Left ventricle myocardium inferior (tissue), 1 donor: ENCODE measurements around the gene DOCK10. TPM values are rescaled to one million over a fixed set of nuclear protein-coding genes. Genes with fewer than 3 reads are reported as not detected.

Experiments used
- DNase-seq: peaks from one replicate; pipeline ENCODE4 v3.0.0-alpha.2; 2020
- H3K27ac ChIP-seq: fragments of 200-600 bp; replicated peaks from 2 replicates; pipeline ENCODE4 v1.8.0; 2021
- H3K27me3 ChIP-seq: fragments of 200-600 bp; 2 replicates; pipeline ENCODE4 v1.8.0; 2021; ENCODE audit warnings: low read depth
- H3K36me3 ChIP-seq: fragments of 200-600 bp; 2 replicates; pipeline ENCODE4 v1.8.0; 2021
- H3K4me1 ChIP-seq: fragments of 200-600 bp; 2 replicates; pipeline ENCODE4 v1.8.0; 2021
- H3K4me3 ChIP-seq: fragments of 200-600 bp; 2 replicates; pipeline ENCODE4 v1.8.0; 2021; ENCODE audit warnings: mild to moderate bottlenecking, moderate library complexity
- H3K9me3 ChIP-seq: fragments of 200-600 bp; replicated peaks from 2 replicates; pipeline ENCODE4 v1.8.0; 2021
- intact Hi-C: fragments of 100-400 bp; cut with micrococcal nuclease; formaldehyde crosslinking; loops from one replicate; pipeline ENCODE4 v1.11.0; 2022
- total RNA-seq: library from RNA; stranded (reverse); fragmentation: NEBNext Ultra II Directional; extraction: Animal tissue kit (Norgen Biotek cat#: 25700); gene quantifications from one replicate; pipeline ENCODE4 v1.2.1, GENCODE V29; 2021
- TF ChIP-seq, protein P1 (sequence below): fragments of 200-600 bp; IDR thresholded peaks from 2 replicates; pipeline ENCODE4 v1.8.0; 2021; ENCODE audit warnings: antibody characterized with exemption, mild to moderate bottlenecking, borderline replicate concordance
- donor health status: DM: no; HTN: yes; CAD: no; lungs with severe emphysema.

Gene DOCK10
- total RNA-seq, 1 donor from 2014 or later = 1.6 TPM

DNA sequence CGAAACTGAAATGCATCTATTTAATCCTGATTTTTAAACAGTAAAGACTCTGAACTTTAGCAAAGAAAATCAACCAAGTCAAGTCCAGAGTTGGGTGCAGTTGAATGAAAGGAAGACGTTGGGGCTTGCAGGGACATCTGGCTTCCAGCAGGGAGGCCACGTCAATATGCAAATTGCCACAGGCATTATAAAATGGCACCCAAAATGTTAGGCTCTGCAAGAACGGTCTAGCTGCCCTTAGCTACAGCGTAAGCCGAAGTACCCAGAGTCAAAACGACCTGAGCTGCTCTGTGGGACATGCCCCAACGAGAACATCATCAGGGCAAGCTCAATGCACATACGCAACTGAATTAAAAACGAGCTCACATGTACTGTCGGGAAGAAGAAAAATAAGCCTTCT is 30.7 kb downstream of the DOCK10 start:
- H3K36me3 ChIP-seq = no peaks in the 10 kb centered on the region
- no peaks in the 10 kb centered on the region for H3K9me3 ChIP-seq
- no peak overlapping the region for H3K4me3 ChIP-seq
- no peaks in the 10 kb centered on the region for H3K27me3 ChIP-seq
- DNase-seq = no peak
- TF ChIP-seq, protein P1, sequence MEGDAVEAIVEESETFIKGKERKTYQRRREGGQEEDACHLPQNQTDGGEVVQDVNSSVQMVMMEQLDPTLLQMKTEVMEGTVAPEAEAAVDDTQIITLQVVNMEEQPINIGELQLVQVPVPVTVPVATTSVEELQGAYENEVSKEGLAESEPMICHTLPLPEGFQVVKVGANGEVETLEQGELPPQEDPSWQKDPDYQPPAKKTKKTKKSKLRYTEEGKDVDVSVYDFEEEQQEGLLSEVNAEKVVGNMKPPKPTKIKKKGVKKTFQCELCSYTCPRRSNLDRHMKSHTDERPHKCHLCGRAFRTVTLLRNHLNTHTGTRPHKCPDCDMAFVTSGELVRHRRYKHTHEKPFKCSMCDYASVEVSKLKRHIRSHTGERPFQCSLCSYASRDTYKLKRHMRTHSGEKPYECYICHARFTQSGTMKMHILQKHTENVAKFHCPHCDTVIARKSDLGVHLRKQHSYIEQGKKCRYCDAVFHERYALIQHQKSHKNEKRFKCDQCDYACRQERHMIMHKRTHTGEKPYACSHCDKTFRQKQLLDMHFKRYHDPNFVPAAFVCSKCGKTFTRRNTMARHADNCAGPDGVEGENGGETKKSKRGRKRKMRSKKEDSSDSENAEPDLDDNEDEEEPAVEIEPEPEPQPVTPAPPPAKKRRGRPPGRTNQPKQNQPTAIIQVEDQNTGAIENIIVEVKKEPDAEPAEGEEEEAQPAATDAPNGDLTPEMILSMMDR = no peak
- no peaks in the 10 kb centered on the region for H3K4me1 ChIP-seq
- intact Hi-C loops = no loop called here
- H3K27ac ChIP-seq = no peak overlapping the region

DNA sequence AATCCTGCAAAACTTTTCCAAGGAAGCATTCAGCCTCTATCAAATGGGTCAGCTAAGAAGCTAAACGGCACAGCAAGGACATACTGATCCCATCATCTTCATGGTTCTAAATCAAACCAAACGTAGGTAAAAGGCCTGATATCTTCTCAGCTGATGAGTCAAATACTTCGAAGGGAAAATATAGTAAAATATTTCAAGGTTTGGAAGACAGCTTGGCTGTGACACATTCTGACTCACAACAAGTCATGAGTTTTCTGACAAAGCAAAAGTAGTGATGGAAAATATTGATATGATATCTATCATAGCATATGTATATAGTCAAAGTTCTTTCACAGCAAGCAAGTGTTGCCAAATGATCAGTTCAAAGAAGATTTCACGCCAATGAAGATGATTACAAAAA is 31.5 kb downstream of the DOCK10 start:
- Histone ChIP-seq H3K36me3 (no peaks in the 10 kb centered on the region), H3K27ac (no peak overlapping the region), H3K4me3 (no peak overlapping the region), H3K9me3 (no peaks in the 10 kb centered on the region), H3K4me1 (no peaks in the 10 kb centered on the region), H3K27me3 (no peaks in the 10 kb centered on the region)
- DNase-seq = no peak
- TF ChIP-seq, protein P1 = no peak
- intact Hi-C loops = no loop called here

DNA sequence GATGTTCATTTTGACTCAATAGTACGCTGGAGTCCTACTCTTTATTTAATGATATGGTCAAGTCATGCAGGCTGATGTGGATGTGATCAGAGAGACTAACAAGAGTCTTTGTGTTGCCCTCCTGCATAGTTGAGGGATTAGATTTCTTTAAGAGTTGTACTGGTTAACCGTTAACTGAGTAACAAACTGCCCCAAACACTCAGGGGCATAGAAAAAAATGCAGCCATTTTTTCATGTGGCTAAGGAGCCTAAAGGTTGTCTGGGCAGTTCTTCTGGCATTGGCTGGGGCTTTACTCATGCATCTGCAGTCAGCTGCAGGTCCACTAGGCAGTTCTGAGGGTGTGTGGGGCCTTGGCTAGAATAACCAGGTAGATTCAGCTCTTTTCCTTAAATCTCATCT is 32.5 kb downstream of the DOCK10 start:
- Histone ChIP-seq H3K4me3 (no peak overlapping the region), H3K36me3 (no peaks in the 10 kb centered on the region), H3K27me3 (no peaks in the 10 kb centered on the region), H3K4me1 (no peaks in the 10 kb centered on the region), H3K9me3 (no peaks in the 10 kb centered on the region), H3K27ac (no peak overlapping the region)
- TF ChIP-seq, protein P1 = no peak
- intact Hi-C loops = no loop called here
- no peak for DNase-seq

DNA sequence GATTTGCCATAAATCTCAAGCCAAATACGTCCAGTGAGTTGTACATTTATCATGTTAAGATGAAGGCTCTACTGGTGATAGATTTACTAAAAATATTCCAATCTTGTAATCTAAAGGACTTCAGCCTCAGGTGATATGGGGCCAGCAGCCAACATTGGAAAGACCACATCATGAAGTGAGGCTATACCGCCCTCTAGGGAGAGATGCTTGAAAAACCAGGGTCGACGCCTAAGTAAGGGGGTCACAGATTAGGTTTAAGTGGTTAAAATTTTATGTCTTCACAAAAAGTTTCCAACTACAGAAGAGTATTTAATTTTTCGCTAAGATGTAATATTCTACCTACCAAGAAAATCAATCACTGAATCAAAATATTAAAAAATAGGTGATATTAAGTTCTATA is 33.3 kb downstream of the DOCK10 start:
- Histone ChIP-seq H3K36me3 (no peaks in the 10 kb centered on the region), H3K4me3 (no peak overlapping the region), H3K9me3 (no peaks in the 10 kb centered on the region), H3K27ac (no peak overlapping the region), H3K4me1 (no peaks in the 10 kb centered on the region), H3K27me3 (no peaks in the 10 kb centered on the region)
- intact Hi-C loops = no loop called here
- DNase-seq = no peak
- TF ChIP-seq, protein P1 = peak; percentile 13

DNA sequence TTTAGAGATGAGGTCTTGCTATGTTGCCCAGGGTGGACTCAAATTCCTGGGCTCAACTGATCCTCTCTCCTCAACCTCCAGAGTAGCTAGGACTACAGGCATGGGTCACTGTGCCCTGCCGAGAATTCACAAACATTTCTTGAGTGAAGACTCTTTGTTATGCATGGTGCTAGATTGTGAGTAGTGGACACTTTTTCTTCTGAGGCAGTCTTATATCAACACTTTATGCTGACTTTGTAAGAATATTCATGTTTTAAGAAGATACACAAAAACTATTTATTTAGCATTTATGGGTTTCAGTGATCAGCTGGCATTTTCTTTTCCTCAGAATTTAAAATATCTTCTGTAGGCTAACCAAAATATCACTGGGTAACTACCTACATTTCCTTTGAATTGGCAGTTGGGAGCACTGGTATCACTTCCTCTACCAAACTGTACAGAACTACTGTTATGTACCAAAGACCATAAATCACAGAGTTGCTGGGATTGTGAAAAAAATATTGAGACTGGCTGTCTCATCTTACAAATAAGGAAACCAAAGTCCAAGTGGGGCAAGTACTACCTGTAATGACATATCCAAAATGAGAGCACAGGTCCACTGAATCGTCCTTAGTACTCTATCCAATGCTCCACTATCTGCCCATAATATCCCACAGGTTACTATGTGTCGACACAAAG is 34.0 kb downstream of the DOCK10 start:
- no peaks in the 10 kb centered on the region for H3K9me3 ChIP-seq
- DNase-seq = no peak
- H3K4me3 ChIP-seq = no peak overlapping the region
- H3K27ac ChIP-seq = no peak overlapping the region
- intact Hi-C loops = no loop called here
- TF ChIP-seq, protein P1 = no peak
- no peaks in the 10 kb centered on the region for H3K27me3 ChIP-seq
- H3K4me1 ChIP-seq = no peaks in the 10 kb centered on the region
- no peaks in the 10 kb centered on the region for H3K36me3 ChIP-seq
